Measurements from ENCODE around the gene EML4. TPM values are rescaled to one million over a fixed set of nuclear protein-coding genes. Genes with fewer than 3 reads are reported as not detected.

Gene EML4
- total and polyA plus RNA-seq, 2 of the 13 experiments (the other 11 are each of a cell fraction or from before 2014, with no cell fraction given): 243 to 476 TPM

- TF ChIP-seq ZSCAN12 (CRISPR knock-in tag; IDR thresholded peaks at IDR 0.05): 0 out of 2 replicates have a peak, but pooled peaks have one; percentile 49
- no peak for TF ChIP-seq ZNF101 (CRISPR knock-in tag; IDR thresholded peaks at IDR 0.05; ENCODE audit: borderline replicate concordance, low read depth)
- TF ChIP-seq ZBTB1 (CRISPR knock-in tag; IDR thresholded peaks at IDR 0.05; ENCODE audit: borderline replicate concordance): no peak
- no peak for TF ChIP-seq PTBP1 (IDR thresholded peaks at IDR 0.05; ENCODE audit: low read depth, low read length, poor library complexity, severe bottlenecking)
- TF ChIP-seq ZBTB21 (CRISPR knock-in tag; IDR thresholded peaks at IDR 0.05): no peak
- TF ChIP-seq MBD4 (IDR thresholded peaks at IDR 0.05; ENCODE audit: borderline replicate concordance, low read length): 0 out of 2 replicates have a peak, but pooled peaks have one; percentile 6
- 0 out of 2 replicates have a peak, but pooled peaks have one; percentile 58 for TF ChIP-seq POLR2AphosphoS2 (IDR thresholded peaks at IDR 0.05; ENCODE audit: low read depth, low read length)
- TF ChIP-seq NR2C2 (CRISPR knock-in tag; IDR thresholded peaks at IDR 0.05; ENCODE audit: borderline replicate concordance): no peak
- TF ChIP-seq, protein P1, sequence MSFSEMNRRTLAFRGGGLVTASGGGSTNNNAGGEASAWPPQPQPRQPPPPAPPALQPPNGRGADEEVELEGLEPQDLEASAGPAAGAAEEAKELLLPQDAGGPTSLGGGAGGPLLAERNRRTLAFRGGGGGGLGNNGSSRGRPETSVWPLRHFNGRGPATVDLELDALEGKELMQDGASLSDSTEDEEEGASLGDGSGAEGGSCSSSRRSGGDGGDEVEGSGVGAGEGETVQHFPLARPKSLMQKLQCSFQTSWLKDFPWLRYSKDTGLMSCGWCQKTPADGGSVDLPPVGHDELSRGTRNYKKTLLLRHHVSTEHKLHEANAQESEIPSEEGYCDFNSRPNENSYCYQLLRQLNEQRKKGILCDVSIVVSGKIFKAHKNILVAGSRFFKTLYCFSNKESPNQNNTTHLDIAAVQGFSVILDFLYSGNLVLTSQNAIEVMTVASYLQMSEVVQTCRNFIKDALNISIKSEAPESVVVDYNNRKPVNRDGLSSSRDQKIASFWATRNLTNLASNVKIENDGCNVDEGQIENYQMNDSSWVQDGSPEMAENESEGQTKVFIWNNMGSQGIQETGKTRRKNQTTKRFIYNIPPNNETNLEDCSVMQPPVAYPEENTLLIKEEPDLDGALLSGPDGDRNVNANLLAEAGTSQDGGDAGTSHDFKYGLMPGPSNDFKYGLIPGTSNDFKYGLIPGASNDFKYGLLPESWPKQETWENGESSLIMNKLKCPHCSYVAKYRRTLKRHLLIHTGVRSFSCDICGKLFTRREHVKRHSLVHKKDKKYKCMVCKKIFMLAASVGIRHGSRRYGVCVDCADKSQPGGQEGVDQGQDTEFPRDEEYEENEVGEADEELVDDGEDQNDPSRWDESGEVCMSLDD (CRISPR knock-in tag; IDR thresholded peaks at IDR 0.05; ENCODE audit: borderline replicate concordance): 0 out of 2 replicates have a peak, but pooled peaks have one; percentile 31
- TF ChIP-seq, protein P2, sequence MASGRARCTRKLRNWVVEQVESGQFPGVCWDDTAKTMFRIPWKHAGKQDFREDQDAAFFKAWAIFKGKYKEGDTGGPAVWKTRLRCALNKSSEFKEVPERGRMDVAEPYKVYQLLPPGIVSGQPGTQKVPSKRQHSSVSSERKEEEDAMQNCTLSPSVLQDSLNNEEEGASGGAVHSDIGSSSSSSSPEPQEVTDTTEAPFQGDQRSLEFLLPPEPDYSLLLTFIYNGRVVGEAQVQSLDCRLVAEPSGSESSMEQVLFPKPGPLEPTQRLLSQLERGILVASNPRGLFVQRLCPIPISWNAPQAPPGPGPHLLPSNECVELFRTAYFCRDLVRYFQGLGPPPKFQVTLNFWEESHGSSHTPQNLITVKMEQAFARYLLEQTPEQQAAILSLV (CRISPR knock-in tag; IDR thresholded peaks at IDR 0.05; ENCODE audit: borderline replicate concordance): no peak
- TF ChIP-seq ZNF337 (CRISPR knock-in tag; IDR thresholded peaks at IDR 0.05; ENCODE audit: borderline replicate concordance, low read depth): no peak
- peak; percentile 46; the same call in 1 of the 2 replicates for TF ChIP-seq ETV5 (CRISPR knock-in tag; IDR thresholded peaks at IDR 0.05; ENCODE audit: borderline replicate concordance)
- no peak for TF ChIP-seq KLF13 (CRISPR knock-in tag; IDR thresholded peaks at IDR 0.05)
- no peak for TF ChIP-seq CBX2 (IDR thresholded peaks at IDR 0.05; ENCODE audit: low read depth, low read length)
- TF ChIP-seq CBX2 (CRISPR knock-in tag; IDR thresholded peaks at IDR 0.05; ENCODE audit: low read depth): no peak
- TF ChIP-seq, protein P3, sequence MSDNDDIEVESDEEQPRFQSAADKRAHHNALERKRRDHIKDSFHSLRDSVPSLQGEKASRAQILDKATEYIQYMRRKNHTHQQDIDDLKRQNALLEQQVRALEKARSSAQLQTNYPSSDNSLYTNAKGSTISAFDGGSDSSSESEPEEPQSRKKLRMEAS (IDR thresholded peaks at IDR 0.05): no peak
- no peak for TF ChIP-seq ZNF331 (CRISPR knock-in tag; IDR thresholded peaks at IDR 0.05)
- no peak for TF ChIP-seq MXD1 (CRISPR knock-in tag; IDR thresholded peaks at IDR 0.05)
- TF ChIP-seq RBM22 (optimal IDR thresholded peaks at IDR 0.05; ENCODE audit: low read length): peak; percentile 96
- TF ChIP-seq, protein P4, sequence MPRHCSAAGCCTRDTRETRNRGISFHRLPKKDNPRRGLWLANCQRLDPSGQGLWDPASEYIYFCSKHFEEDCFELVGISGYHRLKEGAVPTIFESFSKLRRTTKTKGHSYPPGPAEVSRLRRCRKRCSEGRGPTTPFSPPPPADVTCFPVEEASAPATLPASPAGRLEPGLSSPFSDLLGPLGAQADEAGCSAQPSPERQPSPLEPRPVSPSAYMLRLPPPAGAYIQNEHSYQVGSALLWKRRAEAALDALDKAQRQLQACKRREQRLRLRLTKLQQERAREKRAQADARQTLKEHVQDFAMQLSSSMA (CRISPR knock-in tag; IDR thresholded peaks at IDR 0.05): no peak
- no peak for TF ChIP-seq HNF4A (CRISPR knock-in tag; IDR thresholded peaks at IDR 0.05)
- peak; percentile 24; the same call in 1 of the 2 replicates for TF ChIP-seq SMYD3 (CRISPR knock-in tag; IDR thresholded peaks at IDR 0.05)
- TF ChIP-seq, protein P5, sequence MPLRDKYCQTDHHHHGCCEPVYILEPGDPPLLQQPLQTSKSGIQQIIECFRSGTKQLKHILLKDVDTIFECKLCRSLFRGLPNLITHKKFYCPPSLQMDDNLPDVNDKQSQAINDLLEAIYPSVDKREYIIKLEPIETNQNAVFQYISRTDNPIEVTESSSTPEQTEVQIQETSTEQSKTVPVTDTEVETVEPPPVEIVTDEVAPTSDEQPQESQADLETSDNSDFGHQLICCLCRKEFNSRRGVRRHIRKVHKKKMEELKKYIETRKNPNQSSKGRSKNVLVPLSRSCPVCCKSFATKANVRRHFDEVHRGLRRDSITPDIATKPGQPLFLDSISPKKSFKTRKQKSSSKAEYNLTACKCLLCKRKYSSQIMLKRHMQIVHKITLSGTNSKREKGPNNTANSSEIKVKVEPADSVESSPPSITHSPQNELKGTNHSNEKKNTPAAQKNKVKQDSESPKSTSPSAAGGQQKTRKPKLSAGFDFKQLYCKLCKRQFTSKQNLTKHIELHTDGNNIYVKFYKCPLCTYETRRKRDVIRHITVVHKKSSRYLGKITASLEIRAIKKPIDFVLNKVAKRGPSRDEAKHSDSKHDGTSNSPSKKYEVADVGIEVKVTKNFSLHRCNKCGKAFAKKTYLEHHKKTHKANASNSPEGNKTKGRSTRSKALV (CRISPR knock-in tag; IDR thresholded peaks at IDR 0.05): peak; percentile 36; the same call in 1 of the 2 replicates
Observed at GRCh38 chr2:42297322-42297936, 128.3 kb downstream of the EML4 start (continued).

Data from HepG2 (cell line).